ENCODE data around the gene TUSC2. TPM values are rescaled to one million over a fixed set of nuclear protein-coding genes. Genes with fewer than 3 reads are reported as not detected.

Gene TUSC2
- total and polyA plus RNA-seq, 9 of the 15 experiments (the other 6 are each of a cell fraction or from before 2014, with no cell fraction given) = 2.8 to 67.5 (median 25.8) TPM

- TF ChIP-seq GTF3C2 (IDR thresholded peaks at IDR 0.05; ENCODE audit: borderline replicate concordance, extremely low read depth, insufficient read length) (no peak), HNRNPL (IDR thresholded peaks at IDR 0.05; ENCODE audit: low read depth, low read length) (0 out of 2 replicates have a peak, but pooled peaks have one; percentile 54), MBD1 (CRISPR knock-in tag; IDR thresholded peaks at IDR 0.05) (no peak), POLR2A (conservative IDR thresholded peaks at IDR 0.05) (peak; percentile 63; the same call in 1 of the 2 replicates), HES1 (IDR thresholded peaks at IDR 0.05; ENCODE audit: low read depth) (no peak), TEAD1 (CRISPR knock-in tag; IDR thresholded peaks at IDR 0.05) (peak in 1 of 2 experiments; percentile 72; a peak in 1 of 4 replicates), GMEB1 (CRISPR knock-in tag; IDR thresholded peaks at IDR 0.05) (peak; percentile 76), STAG1 (CRISPR knock-in tag; IDR thresholded peaks at IDR 0.05; ENCODE audit: borderline replicate concordance) (no peak), TARDBP (IDR thresholded peaks at IDR 0.05) (no peak), RB1 (IDR thresholded peaks at IDR 0.05; ENCODE audit: low read depth) (no peak; the same call in 1 of the 2 replicates), MAFG (tag; conservative IDR thresholded peaks at IDR 0.05) (no peak), ZNF511 (CRISPR knock-in tag; IDR thresholded peaks at IDR 0.05) (peak; percentile 20; the same call in 1 of the 2 replicates), TFAP4 (CRISPR knock-in tag; IDR thresholded peaks at IDR 0.05; ENCODE audit: borderline replicate concordance) (peak; percentile 84), DMBX1 (CRISPR knock-in tag; IDR thresholded peaks at IDR 0.05; ENCODE audit: borderline replicate concordance) (peak; percentile 37; the same call in 1 of the 2 replicates), ETV5 (CRISPR knock-in tag; IDR thresholded peaks at IDR 0.05; ENCODE audit: low read depth) (0 out of 2 replicates have a peak, but pooled peaks have one; percentile 18), ZBTB43 (CRISPR knock-in tag; IDR thresholded peaks at IDR 0.05) (no peak)
Measured at GRCh38 chr3:50358911-50359759, 31.1 kb upstream of the TUSC2 start, which contains the start of gene TMEM115 (continued).
